KOPT-K1 (cell line): Measurements from ENCODE around the gene PTPRF.
"Not testable (repeated sequence)": the region's sequence is repeated elsewhere in the genome, so short reads cannot be mapped to it uniquely, and the experiment has no call there.

Experiments
- H3K27ac ChIP-seq: fragments of 200-600 bp; sonication (generic); 2 replicates; pipeline ENCODE4 v1.5.1; 2016; ENCODE audit warnings: antibody characterized with exemption, mild to moderate bottlenecking, low read depth, low read length; ENCODE audit not compliant: poor library complexity, severe bottlenecking
- H3K36me3 ChIP-seq: fragments of 200-600 bp; sonication (generic); 2 replicates; pipeline ENCODE4 v1.5.1; 2017; ENCODE audit warnings: antibody characterized with exemption, mild to moderate bottlenecking, low read length, moderate library complexity; ENCODE audit not compliant: insufficient read depth
- H3K9me3 ChIP-seq: fragments of 200-600 bp; sonication (generic); 2 replicates; pipeline ENCODE4 v1.5.1; 2017; ENCODE audit warnings: antibody characterized with exemption, low read length, mild to moderate bottlenecking; ENCODE audit not compliant: insufficient read depth, poor library complexity, severe bottlenecking

Gene PTPRF

DNA sequence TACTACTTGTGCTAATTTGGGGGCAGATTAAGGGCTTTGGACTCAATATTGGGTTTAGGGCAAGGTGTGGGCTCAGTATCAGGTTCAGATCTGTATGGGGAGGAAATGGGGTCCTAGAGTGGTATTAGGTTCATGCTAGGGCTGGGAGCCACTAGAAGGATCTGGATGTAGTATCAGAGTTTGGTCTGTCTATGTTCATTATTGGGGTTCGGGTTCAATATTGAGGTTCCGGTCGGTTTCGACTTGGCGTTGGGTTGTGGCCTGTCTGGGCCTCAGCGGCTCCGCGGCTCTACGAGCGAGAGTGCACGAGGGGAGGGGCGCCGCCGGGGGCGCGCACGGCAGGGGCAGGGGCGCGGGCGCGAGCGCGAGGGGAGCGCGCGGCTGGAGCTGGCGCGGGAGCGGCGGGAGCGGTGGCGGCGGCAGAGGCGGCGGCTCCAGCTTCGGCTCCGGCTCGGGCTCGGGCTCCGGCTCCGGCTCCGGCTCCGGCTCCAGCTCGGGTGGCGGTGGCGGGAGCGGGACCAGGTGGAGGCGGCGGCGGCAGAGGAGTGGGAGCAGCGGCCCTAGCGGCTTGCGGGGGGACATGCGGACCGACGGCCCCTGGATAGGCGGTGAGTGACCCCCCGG lies at the start of gene PTPRF:
Gene PTPRF, plus strand, starts transcription at position 401 of the 624 bp plus-strand sequence. CDS start 14,193 bp downstream, outside the sequence.
- no peak within 1 kb of the TSS for H3K27ac ChIP-seq
- H3K9me3 ChIP-seq: no peaks in the 10 kb centered on the region

DNA sequence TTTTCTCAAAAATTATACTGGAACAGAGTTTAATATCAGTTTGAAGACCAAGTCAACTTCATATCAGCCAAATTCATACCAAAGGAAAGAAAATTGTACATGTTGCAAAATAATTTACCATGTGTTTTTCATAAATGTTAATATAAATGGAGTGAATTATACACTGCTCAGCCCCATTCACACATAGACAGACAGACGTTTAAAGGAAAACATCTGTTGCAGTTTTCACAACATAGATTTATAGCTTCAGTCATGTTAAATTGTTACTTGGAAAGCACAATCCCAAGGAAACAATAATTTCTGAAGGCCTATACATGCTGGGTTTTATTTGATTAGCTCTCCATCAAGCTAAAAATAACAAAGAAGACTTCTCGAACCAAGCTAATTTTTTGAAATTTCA lies 49.2 kb upstream of the PTPRF start:
- no peak overlapping the region for H3K27ac ChIP-seq
- H3K36me3 ChIP-seq: no peaks in the 10 kb centered on the region
- H3K9me3 ChIP-seq: no peaks in the 10 kb centered on the region

More for the DNA sequence above, at the start of gene PTPRF:
- H3K36me3 ChIP-seq: no peaks in the 10 kb centered on the region

DNA sequence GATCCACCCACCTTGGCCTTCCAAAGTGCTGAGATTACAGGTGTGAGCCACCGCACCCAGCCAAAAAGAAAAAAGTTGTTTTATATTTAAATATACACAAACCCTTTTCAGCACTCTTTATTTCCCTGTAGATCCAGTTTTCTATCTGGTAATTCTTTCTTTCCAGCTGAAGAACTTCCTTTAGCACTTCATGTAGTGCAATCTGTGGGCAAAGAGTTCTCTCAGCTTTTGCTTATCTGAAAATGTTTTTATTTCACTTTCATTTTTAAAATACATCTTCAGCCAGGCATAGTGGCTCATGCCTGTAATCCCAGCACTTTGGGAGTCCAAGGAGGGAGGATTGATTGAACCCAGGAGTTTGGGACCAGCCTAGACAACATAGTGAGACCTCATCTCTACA lies 48.5 kb upstream of the PTPRF start:
- Histone ChIP-seq H3K27ac (no peak overlapping the region), H3K9me3 (peaks cover 4% of the 10 kb centered on the region), H3K36me3 (no peaks in the 10 kb centered on the region)

DNA sequence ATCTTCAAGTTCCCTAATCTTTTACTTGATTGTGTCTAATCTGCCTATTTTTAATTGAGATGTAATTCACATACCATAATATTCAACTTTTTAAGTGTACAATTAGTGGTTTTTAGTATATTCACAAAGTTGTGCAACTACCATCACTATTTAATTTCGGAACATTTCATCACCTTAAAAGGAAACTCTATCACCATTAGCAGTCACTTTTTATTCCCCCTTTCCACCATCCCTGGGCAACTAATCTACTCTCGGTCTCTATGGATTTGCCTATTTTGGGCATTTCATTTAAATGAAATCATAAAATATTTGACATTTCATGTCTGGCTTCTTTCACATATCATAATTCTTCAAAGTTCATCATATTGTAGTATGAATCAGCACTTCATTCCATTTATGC lies 46.3 kb upstream of the PTPRF start:
- Histone ChIP-seq H3K27ac (no peak overlapping the region), H3K9me3 (peaks cover 23% of the 10 kb centered on the region), H3K36me3 (no peaks in the 10 kb centered on the region)

DNA sequence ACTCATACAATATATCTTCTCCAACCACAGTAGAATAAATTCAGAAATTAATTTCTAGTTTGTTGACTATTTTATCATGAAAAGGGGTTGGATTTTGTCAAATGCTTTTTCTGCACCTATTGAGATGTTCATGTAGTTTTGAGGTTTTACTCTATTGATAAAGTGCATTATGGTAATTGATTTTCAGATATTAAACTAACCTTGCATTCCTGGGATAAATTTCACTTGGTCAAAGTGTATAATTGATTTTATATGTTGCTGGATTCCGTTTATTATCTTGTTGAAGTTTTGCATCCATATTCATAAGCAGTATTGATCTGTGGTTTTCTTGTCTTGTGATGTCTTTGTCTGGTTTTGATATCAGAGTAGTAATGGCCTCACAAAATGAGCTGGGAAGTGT lies 42.5 kb upstream of the PTPRF start:
- Histone ChIP-seq H3K27ac (no peak overlapping the region), H3K36me3 (no peaks in the 10 kb centered on the region)

DNA sequence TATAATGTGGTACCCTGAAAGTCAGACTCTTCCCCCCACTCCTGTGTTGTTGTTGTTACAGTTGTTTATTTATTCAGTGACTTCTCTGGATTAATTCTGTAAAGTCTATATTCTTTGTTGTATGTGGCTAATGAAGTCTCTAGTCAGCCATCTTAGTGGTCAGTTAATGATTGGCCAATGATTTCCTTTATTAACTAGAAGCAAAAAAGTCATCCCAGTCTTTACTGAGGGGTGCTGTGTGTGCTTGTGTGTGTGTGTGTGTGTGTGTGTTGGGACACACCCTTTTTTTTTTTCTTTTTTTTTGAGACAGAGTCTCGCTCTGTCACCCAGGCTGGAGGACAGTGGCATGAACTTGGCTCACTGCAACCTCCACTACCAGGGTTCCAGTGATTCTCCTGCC lies 39.6 kb upstream of the PTPRF start:
- H3K27ac ChIP-seq: no peak overlapping the region
- peaks cover 43% of the 10 kb centered on the region for H3K9me3 ChIP-seq
- no peaks in the 10 kb centered on the region for H3K36me3 ChIP-seq

More for the DNA sequence above, 42.5 kb upstream of the PTPRF start:
- H3K9me3 ChIP-seq: peaks cover 43% of the 10 kb centered on the region

DNA sequence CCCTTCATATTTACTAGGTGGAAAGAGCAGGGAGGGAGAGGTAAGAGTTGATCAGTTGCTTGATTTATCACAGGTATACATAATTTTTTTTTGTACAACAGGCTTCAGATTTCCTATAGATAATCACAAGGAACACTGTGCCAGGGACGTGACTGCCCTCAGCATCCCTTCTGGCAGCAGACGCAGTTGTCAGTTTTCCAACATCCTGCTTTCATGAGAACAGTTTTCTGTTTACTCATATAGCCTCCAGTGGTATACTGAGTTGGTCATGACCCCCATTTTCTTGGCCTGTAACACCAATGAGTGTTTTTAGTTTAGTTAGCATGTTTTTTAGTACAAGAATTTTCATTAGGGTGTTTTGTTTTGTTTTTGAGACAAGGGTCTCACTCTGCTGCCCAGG lies 37.9 kb upstream of the PTPRF start:
- peaks cover 33% of the 10 kb centered on the region for H3K9me3 ChIP-seq
- H3K36me3 ChIP-seq: no peaks in the 10 kb centered on the region
- H3K27ac ChIP-seq: no peak overlapping the region

DNA sequence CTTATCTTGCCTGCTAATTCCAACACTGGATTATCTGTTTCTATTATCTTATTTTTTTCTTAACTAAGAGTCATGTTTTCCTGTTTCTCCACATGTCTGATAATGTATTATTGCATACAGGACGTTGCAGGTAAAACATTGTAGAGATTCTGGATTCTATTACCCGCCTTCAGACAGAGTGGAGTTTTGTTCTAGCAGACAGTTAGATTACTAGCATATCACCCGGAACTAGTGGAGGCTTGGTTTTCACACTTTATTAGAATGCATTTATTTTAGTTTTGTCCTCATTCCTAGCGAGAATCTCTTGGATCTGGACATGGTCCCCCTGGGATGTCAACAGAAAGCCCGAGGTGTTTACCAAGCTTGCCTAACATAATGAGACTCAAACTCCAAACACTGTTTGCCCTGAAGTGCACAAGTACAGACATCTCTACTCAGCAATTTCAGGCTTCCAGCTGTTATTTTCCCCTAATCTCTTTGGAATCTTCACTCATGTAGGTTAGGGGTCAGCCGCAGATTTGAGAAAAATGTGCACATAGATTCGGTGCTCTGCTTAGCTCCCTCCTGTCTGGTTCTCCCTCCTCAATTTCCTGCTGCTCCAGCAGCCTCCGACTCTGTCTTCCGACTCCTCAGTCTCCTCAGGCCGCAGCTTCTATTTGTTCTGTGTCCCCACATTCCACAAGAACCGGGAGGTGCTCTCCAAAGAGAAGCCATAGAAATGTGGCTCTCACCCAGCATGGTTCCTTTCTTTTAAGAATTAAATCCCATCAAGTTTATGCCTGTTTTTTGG lies 36.8 kb upstream of the PTPRF start:
- H3K36me3 ChIP-seq: no peaks in the 10 kb centered on the region
- peaks cover 22% of the 10 kb centered on the region for H3K9me3 ChIP-seq
- H3K27ac ChIP-seq: no peak overlapping the region

DNA sequence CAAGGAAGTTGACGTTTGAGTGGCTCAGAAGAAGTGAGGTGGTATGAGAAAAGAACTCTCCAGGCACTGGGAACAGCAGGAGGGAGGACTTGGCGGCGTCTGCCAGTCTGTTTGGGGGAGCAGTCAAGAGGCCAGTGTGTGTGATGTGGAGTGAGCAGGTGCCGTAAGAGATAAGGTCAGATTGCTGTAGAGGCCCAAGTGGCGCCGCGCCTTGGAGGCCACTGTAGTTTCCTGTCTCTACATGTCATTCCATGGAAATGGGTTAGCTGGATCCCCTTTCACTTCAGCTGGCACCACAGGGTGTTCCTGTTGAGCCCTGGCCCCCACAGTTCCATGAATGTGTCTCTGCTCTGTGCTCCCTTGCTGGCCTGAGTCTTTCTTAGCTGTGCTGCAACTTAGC lies 35.5 kb upstream of the PTPRF start:
- no peaks in the 10 kb centered on the region for H3K36me3 ChIP-seq
- no peak overlapping the region for H3K27ac ChIP-seq
- peaks cover 12% of the 10 kb centered on the region for H3K9me3 ChIP-seq

DNA sequence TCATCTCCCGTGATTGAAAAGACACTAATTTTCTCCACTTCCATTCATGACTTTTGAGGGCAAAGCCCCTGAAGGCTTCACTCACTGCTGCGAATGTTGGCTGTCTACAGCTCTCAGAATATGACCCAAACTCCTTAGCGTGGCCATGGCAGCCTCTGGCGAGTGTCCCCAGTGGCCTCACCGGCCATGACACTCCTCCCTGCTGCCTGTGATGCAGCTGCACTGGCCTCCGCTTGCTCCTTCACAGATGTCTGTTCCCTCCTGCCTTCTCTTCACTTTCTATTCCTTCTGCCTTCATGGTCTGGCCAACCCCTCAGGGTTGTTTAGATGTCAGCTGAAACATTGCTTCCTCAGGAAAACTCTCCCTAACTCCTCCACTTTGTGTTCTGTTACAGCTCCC lies 30.8 kb upstream of the PTPRF start:
- Histone ChIP-seq H3K36me3 (no peaks in the 10 kb centered on the region), H3K9me3 (no peaks in the 10 kb centered on the region), H3K27ac (no peak overlapping the region)

DNA sequence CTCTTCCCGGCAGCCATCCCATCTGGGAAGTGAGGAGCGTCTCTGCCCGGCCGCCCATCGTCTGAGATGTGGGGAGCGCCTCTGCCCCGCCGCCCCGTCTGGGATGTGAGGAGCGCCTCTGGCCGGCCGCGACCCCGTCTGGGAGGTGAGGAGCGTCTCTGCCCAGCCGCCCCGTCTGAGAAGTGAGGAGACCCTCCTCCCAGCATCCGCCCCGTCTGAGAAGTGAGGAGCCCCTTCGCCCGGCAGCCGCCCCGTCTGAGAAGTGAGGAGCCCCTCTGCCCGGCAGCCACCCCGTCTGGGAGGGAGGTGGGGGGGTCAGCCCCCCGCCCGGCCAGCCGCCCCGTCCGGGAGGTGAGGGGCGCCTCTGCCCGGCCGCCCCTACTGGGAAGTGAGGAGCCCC lies 28.9 kb upstream of the PTPRF start:
- not testable (repeated sequence) for H3K36me3 ChIP-seq, H3K9me3 ChIP-seq, H3K27ac ChIP-seq

DNA sequence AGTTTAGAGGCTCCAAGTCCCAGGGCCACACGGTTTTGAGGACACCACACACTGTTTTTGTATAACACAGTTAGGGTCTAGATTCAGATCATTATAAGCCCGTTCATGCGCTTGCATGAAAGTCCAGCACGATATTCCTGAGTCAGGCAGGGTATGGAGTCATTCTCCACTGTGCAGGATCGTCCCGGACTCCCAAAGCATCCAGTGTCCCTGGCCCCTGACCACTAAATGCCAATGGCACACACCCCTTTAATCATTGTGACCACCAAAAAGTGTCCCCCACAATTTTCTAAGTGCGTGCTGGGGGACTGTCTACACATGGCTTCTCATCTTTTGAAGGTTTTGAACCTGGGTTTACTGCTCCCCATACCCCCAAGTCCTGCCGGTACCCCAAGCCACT lies 27.1 kb upstream of the PTPRF start:
- Histone ChIP-seq H3K36me3 (no peaks in the 10 kb centered on the region), H3K27ac (no peak overlapping the region), H3K9me3 (no peaks in the 10 kb centered on the region)

DNA sequence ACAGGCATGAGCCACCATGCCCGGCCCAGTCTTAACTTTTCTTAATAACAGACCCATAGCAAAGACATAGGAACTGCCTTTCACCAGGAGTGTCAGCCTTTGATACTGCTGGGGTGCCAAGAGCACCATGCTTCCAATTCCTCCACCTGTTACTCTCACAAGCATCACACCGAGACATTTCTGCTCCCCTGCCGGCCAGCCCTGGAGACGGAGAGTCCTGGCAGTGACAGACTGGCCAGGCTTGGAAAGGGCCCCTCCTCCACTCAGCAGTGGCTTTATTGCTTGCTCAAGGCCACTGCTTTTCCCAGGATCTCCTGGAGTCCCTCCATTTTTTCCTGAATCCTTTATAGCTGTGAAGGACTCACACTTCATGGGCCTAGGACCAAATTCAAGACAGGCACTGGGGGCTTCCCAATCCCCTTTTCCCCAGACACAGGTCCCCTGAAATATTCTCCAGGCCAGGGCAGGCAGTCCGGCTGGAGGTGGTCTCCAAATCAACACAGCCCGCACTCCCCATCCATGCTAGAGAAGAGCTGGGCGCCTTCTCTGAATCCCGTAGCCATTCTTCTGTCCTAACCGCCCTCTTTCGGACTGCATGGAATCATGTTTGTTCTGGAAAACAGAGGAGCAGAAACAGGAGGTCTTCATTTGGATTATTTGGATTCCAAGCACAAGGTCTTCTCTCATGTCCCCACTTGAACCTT lies 25.5 kb upstream of the PTPRF start:
- Histone ChIP-seq H3K27ac (no peak overlapping the region), H3K9me3 (no peaks in the 10 kb centered on the region), H3K36me3 (no peaks in the 10 kb centered on the region)

DNA sequence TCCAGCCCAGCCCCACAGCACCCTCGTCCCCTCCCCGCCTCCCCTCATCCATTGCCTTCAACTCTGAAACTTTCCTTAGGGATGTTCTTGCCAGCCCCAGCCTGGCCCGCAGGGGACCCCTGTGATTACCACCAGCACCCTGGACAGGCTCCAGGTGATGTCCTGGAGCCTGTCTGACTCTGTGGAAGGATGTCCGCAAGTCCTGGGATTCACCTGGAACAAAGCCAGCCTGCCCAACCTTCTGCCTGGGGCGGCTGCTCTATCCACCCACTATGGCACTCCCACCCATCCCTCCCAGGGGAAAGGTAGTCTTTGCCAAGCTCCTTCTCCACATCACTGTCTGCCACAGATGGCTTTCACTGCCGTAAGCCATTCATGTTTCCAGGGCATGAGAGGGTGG lies 24.4 kb upstream of the PTPRF start:
- Histone ChIP-seq H3K27ac (no peak overlapping the region), H3K36me3 (no peaks in the 10 kb centered on the region), H3K9me3 (no peaks in the 10 kb centered on the region)
